Kidney epithelial cell (primary cell): Measurements from ENCODE around the gene MYD88. TPM values are rescaled to one million over a fixed set of nuclear protein-coding genes. Genes with fewer than 3 reads are reported as not detected.
A peak's percentile ranks its signal among the peaks of the same experiment; 100 is the strongest.

Experiments used
- DNase-seq: peaks from one replicate; pipeline ENCODE4 v3.0.0-alpha.2; 2010; ENCODE audit warnings: low read depth
- H3K27me3 ChIP-seq: 2 replicates; pipeline ENCODE4 v1.6.0; 2011; ENCODE audit warnings: low read length; ENCODE audit not compliant: control insufficient read depth, insufficient read depth
- H3K36me3 ChIP-seq: 2 replicates; pipeline ENCODE4 v1.5.1; 2011; ENCODE audit warnings: low read length; ENCODE audit not compliant: control insufficient read depth, insufficient read depth
- H3K4me3 ChIP-seq: 2 replicates; pipeline ENCODE4 v1.5.1; 2011; ENCODE audit warnings: low read depth, mild to moderate bottlenecking, control low read depth, low read length
- CTCF ChIP-seq: IDR thresholded peaks from 2 replicates; pipeline ENCODE4 v1.5.1; 2011; ENCODE audit warnings: mild to moderate bottlenecking, moderate library complexity, low read length, control low read depth, inconsistent platforms; ENCODE audit not compliant: insufficient read depth, poor library complexity, severe bottlenecking
- total RNA-seq: library from RNA; depleted of rRNA; stranded (reverse); fragments of >200 nt; gene quantifications from 2 replicates; pipeline ENCODE4 v1.2.3, GENCODE V29; 2015

Gene MYD88
- total RNA-seq, 1 donor from 2014 or later: 36.5 TPM

GRCh38 chr3:38165722-38166387 lies 27.4 kb downstream of the MYD88 start:
- Histone ChIP-seq H3K4me3 (peak overlapping the region; percentile 90), H3K36me3 (no peaks in the 10 kb centered on the region), H3K27me3 (no peaks in the 10 kb centered on the region)
- no peak for DNase-seq
- no peak for TF ChIP-seq CTCF

GRCh38 chr3:38167591-38167990 lies 29.1 kb downstream of the MYD88 start:
- no peak overlapping the region for H3K4me3 ChIP-seq
- no peaks in the 10 kb centered on the region for H3K27me3 ChIP-seq
- H3K36me3 ChIP-seq: no peaks in the 10 kb centered on the region
- no peak for DNase-seq
- TF ChIP-seq CTCF: no peak

GRCh38 chr3:38168151-38169026 lies 29.9 kb downstream of the MYD88 start:
- Histone ChIP-seq H3K4me3 (no peak overlapping the region), H3K27me3 (no peaks in the 10 kb centered on the region), H3K36me3 (no peaks in the 10 kb centered on the region)
- DNase-seq: no peak
- no peak for TF ChIP-seq CTCF

- Histone ChIP-seq H3K4me3 (no peak overlapping the region), H3K27me3 (no peaks in the 10 kb centered on the region), H3K36me3 (no peaks in the 10 kb centered on the region)
- no peak for DNase-seq
- TF ChIP-seq CTCF: no peak
These were observed 30.5 kb downstream of the MYD88 start for GRCh38 chr3:38169027-38169317.

GRCh38 chr3:38170722-38171121 lies 32.3 kb downstream of the MYD88 start:
- no peak overlapping the region for H3K4me3 ChIP-seq

More at GRCh38 chr3:38170722-38171121, 32.3 kb downstream of the MYD88 start:
- DNase-seq: no peak
- Histone ChIP-seq H3K36me3 (no peaks in the 10 kb centered on the region), H3K27me3 (no peaks in the 10 kb centered on the region)
- no peak for TF ChIP-seq CTCF
